Measurements from ENCODE around the gene KRTAP5-4.
"Not testable (repeated sequence)": the region's sequence is repeated elsewhere in the genome, so short reads cannot be mapped to it uniquely, and the experiment has no call there.

KRTAP5-4 gene

GRCh38 chr11:1622086-1622485 is at the start of gene KRTAP5-4:
Gene KRTAP5-4 (minus strand): TSS chr11:1622138. CDS start chr11:1622093, 45 bp downstream.
- no peak for TF ChIP-seq Cebpa-rat (IDR thresholded peaks at IDR 0.05)
- peaks cover 5% of the 10 kb centered on the region; the same call in 1 of the 2 replicates for H3K9me3 ChIP-seq

GRCh38 chr11:1671658-1672057 is 49.7 kb upstream of the KRTAP5-4 start:
- Histone ChIP-seq H3K27ac (no peak overlapping the region), H4K20me1 (no peaks in the 10 kb centered on the region; the same call in 1 of the 2 replicates), H3K36me3 (no peaks in the 10 kb centered on the region), H3K9me3 (no peaks in the 10 kb centered on the region), H3K4me3 (no peak overlapping the region), H3K4me2 (no peak overlapping the region), H3K27me3 (peaks cover 26% of the 10 kb centered on the region), H3K4me1 (no peaks in the 10 kb centered on the region; the same call in 1 of the 2 replicates), H3K9ac (no peak overlapping the region)
- no peak for TF ChIP-seq Cebpa-rat (IDR thresholded peaks at IDR 0.05)

More at GRCh38 chr11:1622086-1622485, at the start of gene KRTAP5-4:
- no peaks in the 10 kb centered on the region for H3K36me3 ChIP-seq
- H3K27ac ChIP-seq, result no peak within 1 kb of the TSS
- H3K4me2 ChIP-seq, result no peak within 1 kb of the TSS
- no peak within 1 kb of the TSS for H3K4me3 ChIP-seq
- H4K20me1 ChIP-seq, result no peaks in the 10 kb centered on the region
- no peak within 1 kb of the TSS for H3K9ac ChIP-seq
- peaks cover 9% of the 10 kb centered on the region for H3K4me1 ChIP-seq
- H3K27me3 ChIP-seq, result peaks cover 3% of the 10 kb centered on the region; the same call in 1 of the 2 replicates

- Histone ChIP-seq H3K4me3 (no peak overlapping the region), H3K9me3 (no peaks in the 10 kb centered on the region), H3K9ac (no peak overlapping the region), H4K20me1 (no peaks in the 10 kb centered on the region; the same call in 1 of the 2 replicates), H3K36me3 (no peaks in the 10 kb centered on the region), H3K27ac (no peak overlapping the region), H3K4me1 (no peaks in the 10 kb centered on the region; the same call in 1 of the 2 replicates), H3K4me2 (no peak overlapping the region), H3K27me3 (peaks cover 26% of the 10 kb centered on the region)
- TF ChIP-seq Cebpa-rat (IDR thresholded peaks at IDR 0.05), result no peak
Observed at GRCh38 chr11:1670905-1671371, 49.0 kb upstream of the KRTAP5-4 start.

- not testable (repeated sequence) for H3K4me1 ChIP-seq, H3K4me3 ChIP-seq, H3K9me3 ChIP-seq, H3K9ac ChIP-seq, H3K27ac ChIP-seq, H4K20me1 ChIP-seq, H3K4me2 ChIP-seq, H3K36me3 ChIP-seq
- H3K27me3 ChIP-seq, result peaks cover 26% of the 10 kb centered on the region
Observed at GRCh38 chr11:1670457-1670856, 48.5 kb upstream of the KRTAP5-4 start.

- Histone ChIP-seq H4K20me1 (no peaks in the 10 kb centered on the region; the same call in 1 of the 2 replicates), H3K9me3 (no peaks in the 10 kb centered on the region)
Observed at GRCh38 chr11:1669546-1670218, 47.7 kb upstream of the KRTAP5-4 start.

GRCh38 chr11:1668911-1669473 is 47.1 kb upstream of the KRTAP5-4 start:
- H3K27me3 ChIP-seq, result peaks cover 26% of the 10 kb centered on the region
- H3K9ac ChIP-seq, result no peak overlapping the region
- TF ChIP-seq Cebpa-rat (IDR thresholded peaks at IDR 0.05), result no peak
- H4K20me1 ChIP-seq, result no peaks in the 10 kb centered on the region; the same call in 1 of the 2 replicates
- no peak overlapping the region for H3K4me2 ChIP-seq
- no peak overlapping the region for H3K27ac ChIP-seq
- no peaks in the 10 kb centered on the region for H3K9me3 ChIP-seq
- no peak overlapping the region for H3K4me3 ChIP-seq
- H3K4me1 ChIP-seq, result no peaks in the 10 kb centered on the region; the same call in 1 of the 2 replicates
- no peaks in the 10 kb centered on the region for H3K36me3 ChIP-seq

More at GRCh38 chr11:1669546-1670218, 47.7 kb upstream of the KRTAP5-4 start:
- H3K27ac ChIP-seq, result no peak overlapping the region
- TF ChIP-seq Cebpa-rat (IDR thresholded peaks at IDR 0.05), result no peak
- peaks cover 26% of the 10 kb centered on the region for H3K27me3 ChIP-seq
- H3K4me2 ChIP-seq, result no peak overlapping the region
- no peak overlapping the region for H3K4me3 ChIP-seq
- H3K36me3 ChIP-seq, result no peaks in the 10 kb centered on the region
- no peaks in the 10 kb centered on the region; the same call in 1 of the 2 replicates for H3K4me1 ChIP-seq
- H3K9ac ChIP-seq, result no peak overlapping the region

GRCh38 chr11:1667906-1668305 is 46.0 kb upstream of the KRTAP5-4 start:
- H3K4me2 ChIP-seq, result no peak overlapping the region
- no peaks in the 10 kb centered on the region; the same call in 1 of the 2 replicates for H4K20me1 ChIP-seq
- TF ChIP-seq Cebpa-rat (IDR thresholded peaks at IDR 0.05), result no peak
- no peaks in the 10 kb centered on the region; the same call in 1 of the 2 replicates for H3K4me1 ChIP-seq
- no peak overlapping the region for H3K4me3 ChIP-seq
- H3K9me3 ChIP-seq, result no peaks in the 10 kb centered on the region
- no peaks in the 10 kb centered on the region for H3K36me3 ChIP-seq
- peaks cover 26% of the 10 kb centered on the region for H3K27me3 ChIP-seq
- H3K27ac ChIP-seq, result no peak overlapping the region
- H3K9ac ChIP-seq, result no peak overlapping the region

- Histone ChIP-seq H3K4me1 (peaks cover under 1% of the 10 kb centered on the region; the same call in 1 of the 2 replicates), H3K27me3 (peaks cover 26% of the 10 kb centered on the region), H3K36me3 (no peaks in the 10 kb centered on the region), H3K4me2 (no peak overlapping the region), H4K20me1 (no peaks in the 10 kb centered on the region; the same call in 1 of the 2 replicates), H3K9me3 (no peaks in the 10 kb centered on the region), H3K4me3 (no peak overlapping the region), H3K9ac (no peak overlapping the region), H3K27ac (no peak overlapping the region)
- TF ChIP-seq Cebpa-rat (IDR thresholded peaks at IDR 0.05), result no peak
Observed at GRCh38 chr11:1667121-1667850, 45.3 kb upstream of the KRTAP5-4 start.

- Histone ChIP-seq H3K4me3 (no peak overlapping the region), H3K27ac (no peak overlapping the region), H3K27me3 (peaks cover 29% of the 10 kb centered on the region), H4K20me1 (no peaks in the 10 kb centered on the region; the same call in 1 of the 2 replicates), H3K4me2 (no peak overlapping the region), H3K36me3 (no peaks in the 10 kb centered on the region), H3K9me3 (no peaks in the 10 kb centered on the region), H3K4me1 (peaks cover 20% of the 10 kb centered on the region), H3K9ac (no peak overlapping the region)
- TF ChIP-seq Cebpa-rat (IDR thresholded peaks at IDR 0.05), result no peak
Observed at GRCh38 chr11:1665313-1665712, 43.4 kb upstream of the KRTAP5-4 start.

GRCh38 chr11:1662699-1663283 is 40.9 kb upstream of the KRTAP5-4 start:
- not testable (repeated sequence) for H3K4me2 ChIP-seq, H3K27ac ChIP-seq, H3K9ac ChIP-seq, H3K9me3 ChIP-seq, H3K4me3 ChIP-seq, H3K36me3 ChIP-seq, H4K20me1 ChIP-seq
- peaks cover 45% of the 10 kb centered on the region for H3K4me1 ChIP-seq
- H3K27me3 ChIP-seq, result peaks cover 10% of the 10 kb centered on the region; the same call in 1 of the 2 replicates

GRCh38 chr11:1661454-1662269 is 39.7 kb upstream of the KRTAP5-4 start:
- not testable (repeated sequence) for H3K4me3 ChIP-seq, H3K27ac ChIP-seq, H3K9ac ChIP-seq, H3K27me3 ChIP-seq, H3K9me3 ChIP-seq, H4K20me1 ChIP-seq, H3K36me3 ChIP-seq
- peaks cover 55% of the 10 kb centered on the region for H3K4me1 ChIP-seq
- H3K4me2 ChIP-seq, result peak overlapping the region; percentile 79
